ENCODE measurements around the gene PRPF6. TPM values are rescaled to one million over a fixed set of nuclear protein-coding genes. Genes with fewer than 3 reads are reported as not detected.

Gene PRPF6, protein sequence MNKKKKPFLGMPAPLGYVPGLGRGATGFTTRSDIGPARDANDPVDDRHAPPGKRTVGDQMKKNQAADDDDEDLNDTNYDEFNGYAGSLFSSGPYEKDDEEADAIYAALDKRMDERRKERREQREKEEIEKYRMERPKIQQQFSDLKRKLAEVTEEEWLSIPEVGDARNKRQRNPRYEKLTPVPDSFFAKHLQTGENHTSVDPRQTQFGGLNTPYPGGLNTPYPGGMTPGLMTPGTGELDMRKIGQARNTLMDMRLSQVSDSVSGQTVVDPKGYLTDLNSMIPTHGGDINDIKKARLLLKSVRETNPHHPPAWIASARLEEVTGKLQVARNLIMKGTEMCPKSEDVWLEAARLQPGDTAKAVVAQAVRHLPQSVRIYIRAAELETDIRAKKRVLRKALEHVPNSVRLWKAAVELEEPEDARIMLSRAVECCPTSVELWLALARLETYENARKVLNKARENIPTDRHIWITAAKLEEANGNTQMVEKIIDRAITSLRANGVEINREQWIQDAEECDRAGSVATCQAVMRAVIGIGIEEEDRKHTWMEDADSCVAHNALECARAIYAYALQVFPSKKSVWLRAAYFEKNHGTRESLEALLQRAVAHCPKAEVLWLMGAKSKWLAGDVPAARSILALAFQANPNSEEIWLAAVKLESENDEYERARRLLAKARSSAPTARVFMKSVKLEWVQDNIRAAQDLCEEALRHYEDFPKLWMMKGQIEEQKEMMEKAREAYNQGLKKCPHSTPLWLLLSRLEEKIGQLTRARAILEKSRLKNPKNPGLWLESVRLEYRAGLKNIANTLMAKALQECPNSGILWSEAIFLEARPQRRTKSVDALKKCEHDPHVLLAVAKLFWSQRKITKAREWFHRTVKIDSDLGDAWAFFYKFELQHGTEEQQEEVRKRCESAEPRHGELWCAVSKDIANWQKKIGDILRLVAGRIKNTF
- total RNA-seq: 10 to 100 TPM; 53.4 to 71.1 (median 61.6) TPM
- polyA plus RNA-seq: 10 to 100 TPM; 39.9 to 52.4 (median 41.9) TPM
- long read RNA-seq, donor 1, transcript PRPF6-201 (21 exons, 3,044 nt): major isoform, 14 of 32 reads
- long read RNA-seq, donor 1, partial matches to known transcripts: 18 of 32 reads
- long read RNA-seq, donor 1, other reads (novel, unspliced or antisense): 0 of 32 reads
- long read RNA-seq, donor 2, transcript PRPF6-201 (21 exons, 3,044 nt): major isoform, 13 of 31 reads
- long read RNA-seq, donor 2, partial matches to known transcripts: 18 of 31 reads
- long read RNA-seq, donor 2, other reads (novel, unspliced or antisense): 0 of 31 reads

DNA sequence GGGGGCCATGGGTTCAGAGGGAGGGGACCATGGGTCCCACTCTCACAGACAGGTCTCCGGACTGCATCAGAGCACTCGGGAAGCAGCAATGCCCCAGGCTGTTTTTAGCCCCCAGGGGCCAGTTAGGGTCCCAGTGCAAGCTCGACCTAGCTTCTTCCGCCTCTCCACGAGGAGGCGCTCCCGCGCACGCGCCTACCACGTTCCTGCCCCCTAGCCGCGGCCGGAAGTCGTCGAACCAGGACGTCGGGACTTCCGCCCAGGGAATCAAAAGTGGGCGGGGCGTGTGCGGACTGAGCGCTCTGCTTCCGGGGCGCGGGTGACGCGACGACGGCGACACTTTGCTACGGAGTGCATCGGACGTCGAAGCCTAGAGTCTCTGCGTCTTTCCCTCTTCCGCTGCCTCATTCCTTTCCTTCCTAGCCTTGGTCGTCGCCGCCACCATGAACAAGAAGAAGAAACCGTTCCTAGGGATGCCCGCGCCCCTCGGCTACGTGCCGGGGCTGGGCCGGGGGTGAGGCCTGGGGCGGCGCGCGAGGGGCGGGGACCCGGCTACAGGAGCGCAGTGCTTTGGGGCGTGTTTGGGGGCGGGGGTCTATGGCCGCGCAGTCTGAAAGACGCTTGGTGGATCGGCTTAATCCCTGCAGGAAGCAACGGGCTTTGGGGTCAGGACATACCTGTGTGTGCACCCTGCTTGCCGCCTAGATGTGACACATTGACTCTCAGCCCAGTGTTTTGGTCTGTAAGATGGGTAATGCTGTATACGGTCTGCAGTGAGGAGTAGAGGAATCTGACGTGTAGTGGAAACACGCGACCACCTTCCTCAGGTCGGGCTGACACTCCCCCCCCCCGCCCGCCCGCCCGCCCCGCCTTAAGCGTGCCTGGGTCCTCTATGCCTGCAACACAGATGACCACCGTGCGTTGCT lies at the start of gene PRPF6:
Gene PRPF6 (plus strand): TSS at position 327 of the 923 bp plus-strand sequence. CDS start 114 bp downstream, at position 441.
- Histone ChIP-seq H3K27me3 (replicated peaks in 1 of 7) (no peaks in the 10 kb centered on the region), H3K27ac (peak within 1 kb of the TSS; percentile 83 to 93 (median 90)), H3K4me3 (peak within 1 kb of the TSS; percentile 70 to 96 (median 87)), H3K36me3 (peaks cover 0 to 41% (median 34%) of the 10 kb centered on the region in 6 donors), H3K9me3 (no peaks in the 10 kb centered on the region), H3K4me1 (peaks cover 41 to 75% (median 57%) of the 10 kb centered on the region in 6 donors)
- TF ChIP-seq POLR2A (IDR thresholded peaks at IDR 0.05) (peak in 1 of 3 donors; percentile 15), POLR2AphosphoS5 (IDR thresholded peaks at IDR 0.05) (peak; percentile 97 to 99 (median 98))
- TF ChIP-seq, protein P1, sequence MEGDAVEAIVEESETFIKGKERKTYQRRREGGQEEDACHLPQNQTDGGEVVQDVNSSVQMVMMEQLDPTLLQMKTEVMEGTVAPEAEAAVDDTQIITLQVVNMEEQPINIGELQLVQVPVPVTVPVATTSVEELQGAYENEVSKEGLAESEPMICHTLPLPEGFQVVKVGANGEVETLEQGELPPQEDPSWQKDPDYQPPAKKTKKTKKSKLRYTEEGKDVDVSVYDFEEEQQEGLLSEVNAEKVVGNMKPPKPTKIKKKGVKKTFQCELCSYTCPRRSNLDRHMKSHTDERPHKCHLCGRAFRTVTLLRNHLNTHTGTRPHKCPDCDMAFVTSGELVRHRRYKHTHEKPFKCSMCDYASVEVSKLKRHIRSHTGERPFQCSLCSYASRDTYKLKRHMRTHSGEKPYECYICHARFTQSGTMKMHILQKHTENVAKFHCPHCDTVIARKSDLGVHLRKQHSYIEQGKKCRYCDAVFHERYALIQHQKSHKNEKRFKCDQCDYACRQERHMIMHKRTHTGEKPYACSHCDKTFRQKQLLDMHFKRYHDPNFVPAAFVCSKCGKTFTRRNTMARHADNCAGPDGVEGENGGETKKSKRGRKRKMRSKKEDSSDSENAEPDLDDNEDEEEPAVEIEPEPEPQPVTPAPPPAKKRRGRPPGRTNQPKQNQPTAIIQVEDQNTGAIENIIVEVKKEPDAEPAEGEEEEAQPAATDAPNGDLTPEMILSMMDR (IDR thresholded peaks at IDR 0.05 in 8 of 11, conservative IDR thresholded peaks at IDR 0.05 in 3 of 11): peak; percentile 59 to 90 (median 84)
- DNase-seq: peak; percentile 99
- intact Hi-C loops (cut with DNase I; ENCODE audit: low total_unique reads): loop anchor here (5.0 to 10.0 kb wide), 2 partner anchors 54 to 81 kb away; partner anchors contain the start of genes C20orf204 and TCEA2
- 1 to 2% (median 1%) methylated on average over 37 to 75 of the region's 75 CpGs for WGBS, 5 donors

DNA sequence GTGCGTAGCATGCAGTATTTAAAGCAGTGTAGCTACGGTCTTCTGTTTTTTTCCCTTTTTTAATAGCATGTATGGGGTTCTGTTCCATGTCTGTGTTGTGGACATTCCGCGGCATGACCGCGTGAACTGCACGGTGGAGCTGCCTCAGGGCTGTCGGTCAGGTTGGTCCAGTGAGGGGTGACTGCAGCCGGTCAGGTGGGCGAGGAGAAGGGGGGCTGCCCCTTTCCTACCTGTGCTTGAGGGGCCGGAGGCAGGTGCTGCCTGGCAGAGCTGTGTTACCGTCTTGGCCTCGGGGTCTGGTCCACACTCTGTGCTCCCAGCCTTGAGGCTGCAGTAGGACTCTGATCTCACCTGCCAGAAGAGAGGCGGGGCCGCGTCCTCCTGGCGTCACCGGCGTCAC lies 49.2 kb upstream of the PRPF6 start:
- Histone ChIP-seq H3K9me3 (no peaks in the 10 kb centered on the region), H3K27ac (no peak overlapping the region), H3K4me3 (no peak overlapping the region), H3K27me3 (replicated peaks in 1 of 7) (no peaks in the 10 kb centered on the region), H3K36me3 (peaks cover 9 to 100% (median 85%) of the 10 kb centered on the region in 6 donors), H3K4me1 (peaks cover 0 to 9% (median under 1%) of the 10 kb centered on the region in 6 donors)
- WGBS, 5 donors: 93 to 97% (median 95%) methylated on average over 14 to 19 of the region's 19 CpGs
- DNase-seq: no peak
- intact Hi-C loops (cut with DNase I; ENCODE audit: low total_unique reads): no loop called here
- TF ChIP-seq POLR2A (IDR thresholded peaks at IDR 0.05) (no peak), POLR2AphosphoS5 (IDR thresholded peaks at IDR 0.05) (peak in 1 of 3 donors; percentile 38)
- TF ChIP-seq, protein P1 (IDR thresholded peaks at IDR 0.05 in 8 of 11, conservative IDR thresholded peaks at IDR 0.05 in 3 of 11): no peak

DNA sequence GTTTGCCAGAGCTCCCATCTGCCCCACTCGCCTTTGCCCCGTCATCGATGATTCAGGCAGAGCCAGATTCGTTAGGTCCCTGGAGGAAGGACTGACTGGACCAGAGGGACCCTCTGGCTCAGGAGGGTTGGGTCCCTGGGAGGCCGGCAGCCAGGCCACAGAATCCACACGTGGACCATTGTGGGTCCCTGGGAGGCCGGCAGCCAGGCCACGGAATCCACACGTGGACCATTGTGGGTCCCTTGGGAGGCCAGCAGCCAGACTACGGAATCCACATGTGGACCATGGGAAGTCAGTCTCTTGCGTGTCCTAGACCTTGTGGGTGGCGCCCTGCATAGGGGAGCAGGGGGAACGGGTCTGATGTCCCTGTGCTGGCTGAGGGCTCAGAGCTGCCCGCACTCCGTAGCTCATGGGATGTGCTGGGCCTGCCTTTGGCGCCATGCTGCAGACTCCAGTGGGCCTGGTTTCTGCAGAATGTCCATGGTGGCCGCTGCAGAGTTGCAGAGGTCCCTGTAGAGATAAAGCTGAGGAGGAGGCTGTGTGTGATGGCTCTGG lies 48.2 kb upstream of the PRPF6 start:
- WGBS, 5 donors: 91 to 94% (median 93%) methylated on average over 8 to 17 of the region's 17 CpGs
- Histone ChIP-seq H3K4me3 (no peak overlapping the region), H3K9me3 (no peaks in the 10 kb centered on the region), H3K4me1 (peaks cover 0 to 9% (median 0%) of the 10 kb centered on the region in 6 donors), H3K36me3 (peaks cover 9 to 100% (median 84%) of the 10 kb centered on the region in 6 donors), H3K27ac (no peak overlapping the region), H3K27me3 (replicated peaks in 1 of 7) (no peaks in the 10 kb centered on the region)
- DNase-seq: no peak
- peak in 2 of 3 donors; percentile 23 to 56 for TF ChIP-seq POLR2AphosphoS5 (IDR thresholded peaks at IDR 0.05)
- no peak for TF ChIP-seq POLR2A (IDR thresholded peaks at IDR 0.05)
- TF ChIP-seq, protein P1 (IDR thresholded peaks at IDR 0.05 in 8 of 11, conservative IDR thresholded peaks at IDR 0.05 in 3 of 11): no peak
- intact Hi-C loops (cut with DNase I; ENCODE audit: low total_unique reads): no loop called here

Measured in spleen (tissue), 13 donors.